ENCODE data around the gene ZSWIM3. TPM values are rescaled to one million over a fixed set of nuclear protein-coding genes. Genes with fewer than 3 reads are reported as not detected.

ZSWIM3 gene
- total and polyA plus RNA-seq, 2 donors (not counting 3 experiments of a cell fraction or from before 2014, with no cell fraction given) = 3.8 to 4.4 TPM

DNA sequence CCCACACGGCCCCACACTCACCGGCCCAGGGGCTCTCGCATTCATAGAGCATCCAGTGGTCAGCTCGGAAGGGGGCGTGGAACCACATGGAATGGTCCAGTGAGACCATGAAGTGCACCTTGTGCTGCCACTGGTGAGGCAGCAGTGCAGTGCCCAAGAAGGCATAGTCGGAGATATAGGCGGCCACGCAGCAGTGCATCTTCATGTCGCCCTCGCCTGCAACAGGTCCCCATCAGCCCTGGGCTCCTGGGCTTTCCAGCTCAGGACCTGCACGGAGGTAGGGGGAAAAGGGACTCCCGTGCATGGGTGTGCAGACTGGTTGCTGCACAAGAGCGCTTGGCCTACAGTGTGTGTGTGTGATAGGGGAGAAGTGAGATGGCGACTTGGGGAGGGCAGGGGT, 13.9 kb upstream of the ZSWIM3 start:
- Histone ChIP-seq H3K36me3 (ENCODE audit: control insufficient read depth in 2 of 2, extremely low read depth in 1 of 2, insufficient read depth in 2 of 2, low read length in 2 of 2) (peaks cover 0 to 39% of the 10 kb centered on the region in 2 experiments), H3K9me3 (replicated peaks; ENCODE audit: control insufficient read depth, insufficient read depth, low read length) (no peaks in the 10 kb centered on the region), H3K27me3 (ENCODE audit: control insufficient read depth in 2 of 2, insufficient read depth in 2 of 2, low read length in 2 of 2) (no peaks in the 10 kb centered on the region), H3K4me2 (ENCODE audit: insufficient read depth, low read length) (no peak overlapping the region), H3K4me3 (replicated peaks in 1 of 3; ENCODE audit: insufficient read depth in 1 of 3, low read depth in 1 of 3, low read length in 3 of 3) (no peak overlapping the region), H3K27ac (ENCODE audit: insufficient read depth, low read depth, low read length) (no peak overlapping the region), H2AFZ (ENCODE audit: low read depth, low read length) (no peak overlapping the region), H4K20me1 (replicated peaks; ENCODE audit: control insufficient read depth, extremely low read depth, insufficient read depth, low read length) (no peaks in the 10 kb centered on the region), H3K4me1 (ENCODE audit: control insufficient read depth, extremely low read depth, insufficient read depth, low read length) (no peaks in the 10 kb centered on the region), H3K79me2 (ENCODE audit: control insufficient read depth, insufficient read depth, low read length) (no peaks in the 10 kb centered on the region), H3K9me1 (replicated peaks; ENCODE audit: control insufficient read depth, extremely low read depth, insufficient read depth, low read length) (no peaks in the 10 kb centered on the region), H3K9ac (replicated peaks; ENCODE audit: extremely low read depth, insufficient read depth, low read length) (no peak overlapping the region)
- intact Hi-C loops (cut with micrococcal nuclease) (no loop called here), dilution Hi-C loops (cut with MboI; ENCODE audit: extremely low pct_ligation_motif_present, low sequenced_read_pairs) (no loop called here)
- FAIRE-seq = no peak
- no TSS peak for BruUV-seq (replicated peaks)
- TF ChIP-seq EZH2 (IDR thresholded peaks at IDR 0.05; ENCODE audit: borderline replicate concordance, low read depth, low read length, severe bottlenecking) (no peak), FOS (IDR thresholded peaks at IDR 0.05; ENCODE audit: borderline replicate concordance, insufficient read depth, low read length) (no peak), JUN (IDR thresholded peaks at IDR 0.05; ENCODE audit: borderline replicate concordance, insufficient read depth, insufficient read length, low read depth) (no peak), MYC (IDR thresholded peaks at IDR 0.05; ENCODE audit: low read depth, low read length) (no peak), POLR2AphosphoS5 (IDR thresholded peaks at IDR 0.05; ENCODE audit: insufficient read depth, low read depth, low read length) (no peak), GATA2 (IDR thresholded peaks at IDR 0.05; ENCODE audit: insufficient read depth, insufficient read length, low read depth, low read length) (no peak), POLR2A (IDR thresholded peaks at IDR 0.05; ENCODE audit: low read depth, low read length) (no peak)
- TF ChIP-seq, protein P1, sequence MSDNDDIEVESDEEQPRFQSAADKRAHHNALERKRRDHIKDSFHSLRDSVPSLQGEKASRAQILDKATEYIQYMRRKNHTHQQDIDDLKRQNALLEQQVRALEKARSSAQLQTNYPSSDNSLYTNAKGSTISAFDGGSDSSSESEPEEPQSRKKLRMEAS (IDR thresholded peaks at IDR 0.05; ENCODE audit: insufficient read depth, insufficient read length) = no peak
- TF ChIP-seq, protein P2, sequence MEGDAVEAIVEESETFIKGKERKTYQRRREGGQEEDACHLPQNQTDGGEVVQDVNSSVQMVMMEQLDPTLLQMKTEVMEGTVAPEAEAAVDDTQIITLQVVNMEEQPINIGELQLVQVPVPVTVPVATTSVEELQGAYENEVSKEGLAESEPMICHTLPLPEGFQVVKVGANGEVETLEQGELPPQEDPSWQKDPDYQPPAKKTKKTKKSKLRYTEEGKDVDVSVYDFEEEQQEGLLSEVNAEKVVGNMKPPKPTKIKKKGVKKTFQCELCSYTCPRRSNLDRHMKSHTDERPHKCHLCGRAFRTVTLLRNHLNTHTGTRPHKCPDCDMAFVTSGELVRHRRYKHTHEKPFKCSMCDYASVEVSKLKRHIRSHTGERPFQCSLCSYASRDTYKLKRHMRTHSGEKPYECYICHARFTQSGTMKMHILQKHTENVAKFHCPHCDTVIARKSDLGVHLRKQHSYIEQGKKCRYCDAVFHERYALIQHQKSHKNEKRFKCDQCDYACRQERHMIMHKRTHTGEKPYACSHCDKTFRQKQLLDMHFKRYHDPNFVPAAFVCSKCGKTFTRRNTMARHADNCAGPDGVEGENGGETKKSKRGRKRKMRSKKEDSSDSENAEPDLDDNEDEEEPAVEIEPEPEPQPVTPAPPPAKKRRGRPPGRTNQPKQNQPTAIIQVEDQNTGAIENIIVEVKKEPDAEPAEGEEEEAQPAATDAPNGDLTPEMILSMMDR (IDR thresholded peaks at IDR 0.05; ENCODE audit: extremely low read depth in 1 of 2, insufficient read depth in 1 of 2, low read depth in 1 of 2, low read length in 2 of 2) = no peak
- ChIA-PET POLR2A (no interaction called here), CTCF (no interaction called here)
- DNase-seq (ENCODE audit: low read depth, low spot score) = no peak
